ENCODE measurements around the gene ZDHHC8.

The ZDHHC8 gene

DNA sequence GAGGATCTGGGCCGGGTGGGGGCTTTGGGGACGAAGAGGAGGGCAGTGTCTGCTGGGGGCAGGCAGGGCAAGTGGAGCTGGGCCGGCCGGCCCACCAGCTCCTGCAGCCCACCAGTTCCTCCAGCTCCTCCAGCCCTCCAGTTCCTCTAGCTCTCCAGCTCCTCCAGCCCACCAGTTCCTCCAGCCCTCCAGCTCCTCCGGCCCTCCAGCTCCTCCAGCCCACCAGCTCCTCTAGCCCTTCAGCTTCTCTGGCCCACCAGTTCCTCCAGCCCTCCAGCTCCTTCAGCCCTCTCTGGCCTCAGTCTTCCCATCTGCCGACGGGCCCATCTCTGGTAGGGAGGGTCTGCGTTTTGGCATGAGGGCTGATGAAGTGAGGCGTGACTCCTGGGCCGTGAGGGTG is 28.4 kb downstream of the ZDHHC8 start:
- Histone ChIP-seq H3K4me2 (ENCODE audit: insufficient read depth, low read length) (no peak overlapping the region), H3K27ac (ENCODE audit: low read length) (no peak overlapping the region), H3K9me3 (ENCODE audit: insufficient read depth, low read length, severe bottlenecking) (no peaks in the 10 kb centered on the region)

DNA sequence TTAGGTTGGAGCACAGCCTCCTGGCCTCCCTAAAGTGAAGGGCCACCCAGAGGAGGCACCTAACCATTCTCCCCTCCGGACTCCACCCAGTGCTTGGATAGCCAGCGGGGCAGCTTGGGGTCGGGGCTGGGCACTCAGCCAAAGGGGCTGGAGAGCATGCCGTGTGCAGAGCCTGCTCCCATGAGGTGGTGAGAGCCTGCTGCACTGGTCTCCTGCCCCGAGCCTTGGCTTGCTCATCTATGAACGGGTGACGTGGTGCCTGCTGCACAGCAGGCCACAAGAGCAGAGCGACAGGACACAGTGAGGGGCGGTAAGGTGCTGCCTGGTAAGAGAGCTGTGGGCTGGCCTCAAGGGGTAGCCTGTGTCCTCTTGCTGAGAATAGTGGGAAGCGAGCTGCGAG is 33.3 kb downstream of the ZDHHC8 start:
- H3K79me2 ChIP-seq (ENCODE audit: insufficient read depth, low read length), result no peaks in the 10 kb centered on the region

More for the DNA sequence above, 28.4 kb downstream of the ZDHHC8 start:
- H3K4me1 ChIP-seq (ENCODE audit: insufficient read depth, low read length), result peaks cover 10% of the 10 kb centered on the region
- no peak overlapping the region for H2AFZ ChIP-seq (ENCODE audit: low read depth, low read length)
- H3K9ac ChIP-seq (ENCODE audit: low read depth, low read length), result no peak overlapping the region
- no peak for ATAC-seq (ENCODE audit: insufficient read depth, low read depth)
- no peak for TF ChIP-seq EZH2 (IDR thresholded peaks at IDR 0.05; ENCODE audit: borderline replicate concordance, low read depth, low read length, severe bottlenecking)
- TF ChIP-seq, protein P1, sequence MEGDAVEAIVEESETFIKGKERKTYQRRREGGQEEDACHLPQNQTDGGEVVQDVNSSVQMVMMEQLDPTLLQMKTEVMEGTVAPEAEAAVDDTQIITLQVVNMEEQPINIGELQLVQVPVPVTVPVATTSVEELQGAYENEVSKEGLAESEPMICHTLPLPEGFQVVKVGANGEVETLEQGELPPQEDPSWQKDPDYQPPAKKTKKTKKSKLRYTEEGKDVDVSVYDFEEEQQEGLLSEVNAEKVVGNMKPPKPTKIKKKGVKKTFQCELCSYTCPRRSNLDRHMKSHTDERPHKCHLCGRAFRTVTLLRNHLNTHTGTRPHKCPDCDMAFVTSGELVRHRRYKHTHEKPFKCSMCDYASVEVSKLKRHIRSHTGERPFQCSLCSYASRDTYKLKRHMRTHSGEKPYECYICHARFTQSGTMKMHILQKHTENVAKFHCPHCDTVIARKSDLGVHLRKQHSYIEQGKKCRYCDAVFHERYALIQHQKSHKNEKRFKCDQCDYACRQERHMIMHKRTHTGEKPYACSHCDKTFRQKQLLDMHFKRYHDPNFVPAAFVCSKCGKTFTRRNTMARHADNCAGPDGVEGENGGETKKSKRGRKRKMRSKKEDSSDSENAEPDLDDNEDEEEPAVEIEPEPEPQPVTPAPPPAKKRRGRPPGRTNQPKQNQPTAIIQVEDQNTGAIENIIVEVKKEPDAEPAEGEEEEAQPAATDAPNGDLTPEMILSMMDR (IDR thresholded peaks at IDR 0.05; ENCODE audit: borderline replicate concordance, extremely low read depth, low read length, poor library complexity, severe bottlenecking), result no peak
- H3K79me2 ChIP-seq (ENCODE audit: insufficient read depth, low read length), result no peaks in the 10 kb centered on the region
- H3K36me3 ChIP-seq (ENCODE audit: insufficient read depth, low read length), result no peaks in the 10 kb centered on the region
- H3K27me3 ChIP-seq (ENCODE audit: insufficient read depth, low read length, poor library complexity), result no peaks in the 10 kb centered on the region
- H4K20me1 ChIP-seq (ENCODE audit: insufficient read depth, low read length), result peaks cover 5% of the 10 kb centered on the region; the same call in 1 of the 2 replicates
- DNase-seq, result no peak
- H3K4me3 ChIP-seq (ENCODE audit: low read depth in 1 of 2, low read length in 2 of 2), result no peak overlapping the region

DNA sequence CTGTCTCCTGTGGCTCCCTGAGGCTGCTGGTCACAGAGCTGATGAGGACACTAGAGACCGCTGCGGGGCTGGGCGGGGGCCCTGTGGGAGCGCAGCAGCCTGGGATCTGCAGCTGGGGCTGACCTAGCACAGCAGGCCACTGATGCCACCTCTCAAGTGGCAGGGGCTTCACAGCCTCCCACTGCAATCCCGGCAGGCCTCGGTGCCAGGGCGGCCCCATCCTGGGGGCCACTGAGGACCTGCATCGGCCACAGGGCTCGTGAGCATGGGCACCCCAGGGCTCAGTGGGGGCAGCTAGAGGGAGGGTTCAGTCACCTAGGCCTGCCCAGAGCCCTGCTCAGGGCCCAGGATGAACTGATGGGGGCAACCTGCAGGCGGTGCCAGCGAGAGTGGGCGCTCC is 33.8 kb downstream of the ZDHHC8 start:
- Histone ChIP-seq H4K20me1 (ENCODE audit: insufficient read depth, low read length) (no peaks in the 10 kb centered on the region), H2AFZ (ENCODE audit: low read depth, low read length) (no peak overlapping the region), H3K9me3 (ENCODE audit: insufficient read depth, low read length, severe bottlenecking) (no peaks in the 10 kb centered on the region), H3K9ac (ENCODE audit: low read depth, low read length) (no peak overlapping the region), H3K27me3 (ENCODE audit: insufficient read depth, low read length, poor library complexity) (no peaks in the 10 kb centered on the region), H3K4me3 (ENCODE audit: low read depth in 1 of 2, low read length in 2 of 2) (no peak overlapping the region), H3K79me2 (ENCODE audit: insufficient read depth, low read length) (no peaks in the 10 kb centered on the region), H3K4me1 (ENCODE audit: insufficient read depth, low read length) (no peaks in the 10 kb centered on the region), H3K27ac (ENCODE audit: low read length) (no peak overlapping the region), H3K36me3 (ENCODE audit: insufficient read depth, low read length) (no peaks in the 10 kb centered on the region), H3K4me2 (ENCODE audit: insufficient read depth, low read length) (no peak overlapping the region)
- DNase-seq (no peak), ATAC-seq (ENCODE audit: insufficient read depth, low read depth) (no peak)
- TF ChIP-seq, protein P1 (IDR thresholded peaks at IDR 0.05; ENCODE audit: borderline replicate concordance, extremely low read depth, low read length, poor library complexity, severe bottlenecking), result no peak
- TF ChIP-seq EZH2 (IDR thresholded peaks at IDR 0.05; ENCODE audit: borderline replicate concordance, low read depth, low read length, severe bottlenecking), result no peak

More for the DNA sequence above, 33.3 kb downstream of the ZDHHC8 start:
- H4K20me1 ChIP-seq (ENCODE audit: insufficient read depth, low read length), result no peaks in the 10 kb centered on the region
- TF ChIP-seq EZH2 (IDR thresholded peaks at IDR 0.05; ENCODE audit: borderline replicate concordance, low read depth, low read length, severe bottlenecking), result no peak
- TF ChIP-seq, protein P1 (IDR thresholded peaks at IDR 0.05; ENCODE audit: borderline replicate concordance, extremely low read depth, low read length, poor library complexity, severe bottlenecking), result no peak
- no peak overlapping the region for H3K4me2 ChIP-seq (ENCODE audit: insufficient read depth, low read length)
- H3K36me3 ChIP-seq (ENCODE audit: insufficient read depth, low read length), result no peaks in the 10 kb centered on the region
- ATAC-seq (ENCODE audit: insufficient read depth, low read depth), result no peak
- H3K4me3 ChIP-seq (ENCODE audit: low read depth in 1 of 2, low read length in 2 of 2), result no peak overlapping the region
- no peaks in the 10 kb centered on the region for H3K9me3 ChIP-seq (ENCODE audit: insufficient read depth, low read length, severe bottlenecking)
- DNase-seq, result no peak
- no peak overlapping the region for H3K9ac ChIP-seq (ENCODE audit: low read depth, low read length)
- H3K4me1 ChIP-seq (ENCODE audit: insufficient read depth, low read length), result no peaks in the 10 kb centered on the region
- no peaks in the 10 kb centered on the region for H3K27me3 ChIP-seq (ENCODE audit: insufficient read depth, low read length, poor library complexity)
- no peak overlapping the region for H3K27ac ChIP-seq (ENCODE audit: low read length)
- no peak overlapping the region for H2AFZ ChIP-seq (ENCODE audit: low read depth, low read length)

DNA sequence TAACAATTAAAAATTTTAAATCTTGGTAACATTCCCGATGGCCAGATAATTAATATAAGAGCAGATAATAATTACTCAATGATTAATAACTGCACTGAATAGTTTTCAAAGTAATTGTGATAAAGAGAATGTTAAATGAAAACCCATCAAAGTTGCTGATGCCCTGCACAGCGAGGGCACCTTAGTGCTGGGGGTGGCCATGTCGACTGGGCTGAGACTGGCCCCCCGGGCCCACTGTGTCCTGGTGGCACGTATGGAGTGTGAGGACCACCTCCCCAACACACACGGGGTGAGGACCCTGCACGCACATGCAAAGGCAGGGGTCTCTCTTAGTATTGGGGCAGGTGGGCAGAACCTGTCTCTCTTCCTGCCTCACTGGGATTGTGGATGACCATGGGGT is 34.3 kb downstream of the ZDHHC8 start:
- no peak for TF ChIP-seq EZH2 (IDR thresholded peaks at IDR 0.05; ENCODE audit: borderline replicate concordance, low read depth, low read length, severe bottlenecking)
- TF ChIP-seq, protein P1 (IDR thresholded peaks at IDR 0.05; ENCODE audit: borderline replicate concordance, extremely low read depth, low read length, poor library complexity, severe bottlenecking), result no peak
- H3K27me3 ChIP-seq (ENCODE audit: insufficient read depth, low read length, poor library complexity), result no peaks in the 10 kb centered on the region

More for the DNA sequence above, 34.3 kb downstream of the ZDHHC8 start:
- Histone ChIP-seq H3K36me3 (ENCODE audit: insufficient read depth, low read length) (no peaks in the 10 kb centered on the region), H3K4me2 (ENCODE audit: insufficient read depth, low read length) (no peak overlapping the region), H3K27ac (ENCODE audit: low read length) (no peak overlapping the region), H3K9me3 (ENCODE audit: insufficient read depth, low read length, severe bottlenecking) (no peaks in the 10 kb centered on the region), H3K79me2 (ENCODE audit: insufficient read depth, low read length) (no peaks in the 10 kb centered on the region), H2AFZ (ENCODE audit: low read depth, low read length) (no peak overlapping the region), H3K4me3 (ENCODE audit: low read depth in 1 of 2, low read length in 2 of 2) (no peak overlapping the region), H3K9ac (ENCODE audit: low read depth, low read length) (no peak overlapping the region), H3K4me1 (ENCODE audit: insufficient read depth, low read length) (no peaks in the 10 kb centered on the region), H4K20me1 (ENCODE audit: insufficient read depth, low read length) (no peaks in the 10 kb centered on the region)
- no peak for ATAC-seq (ENCODE audit: insufficient read depth, low read depth)
- DNase-seq, result no peak
